Measurements from ENCODE around the gene PDIA2. TPM values are rescaled to one million over a fixed set of nuclear protein-coding genes. Genes with fewer than 3 reads are reported as not detected.

PDIA2 gene
- total and polyA plus RNA-seq, 2 experiments from 2014 or later = not detected

GRCh38 chr16:240559-240958, 42.4 kb upstream of the PDIA2 start:
- TF ChIP-seq EZH2 (IDR thresholded peaks at IDR 0.05; ENCODE audit: insufficient read depth, poor library complexity, severe bottlenecking) = no peak
- TF ChIP-seq EZH2phosphoT487 (IDR thresholded peaks at IDR 0.05; ENCODE audit: insufficient read depth, low read depth) = no peak
- no peaks in the 10 kb centered on the region for H3K27me3 ChIP-seq (replicated peaks; ENCODE audit: insufficient read depth)
- no peak overlapping the region for H2AFZ ChIP-seq
- no peaks in the 10 kb centered on the region for H4K20me1 ChIP-seq (ENCODE audit: insufficient read depth)
- H3K36me3 ChIP-seq (ENCODE audit: low read depth) = no peaks in the 10 kb centered on the region
- WGBS, 2 experiments (ENCODE audit: low coverage in 1 of 2, low lambda C conversion rate in 2 of 2, missing lambda C conversion rate in 2 of 2) = 81 to 85% methylated on average over 8 of the region's 8 CpGs
- no peak overlapping the region for H3K4me3 ChIP-seq
- H3K4me1 ChIP-seq (ENCODE audit: insufficient read depth) = peaks cover 4% of the 10 kb centered on the region; the same call in 1 of the 2 replicates
- in situ Hi-C loops (cut with MboI) = no loop called here
- H3K9me3 ChIP-seq (ENCODE audit: low read depth) = no peaks in the 10 kb centered on the region
- peaks cover 13% of the 10 kb centered on the region for H3F3A ChIP-seq (ENCODE audit: insufficient read depth)
- H3K79me2 ChIP-seq (ENCODE audit: insufficient read depth) = peaks cover 88% of the 10 kb centered on the region
- no peak for DNase-seq
- no peak overlapping the region for H3K4me2 ChIP-seq (ENCODE audit: unreplicated experiment)
- H3K9me2 ChIP-seq (ENCODE audit: insufficient read depth) = no peaks in the 10 kb centered on the region
- H3K9ac ChIP-seq = no peak overlapping the region
- H3K27ac ChIP-seq = no peak overlapping the region

DNA sequence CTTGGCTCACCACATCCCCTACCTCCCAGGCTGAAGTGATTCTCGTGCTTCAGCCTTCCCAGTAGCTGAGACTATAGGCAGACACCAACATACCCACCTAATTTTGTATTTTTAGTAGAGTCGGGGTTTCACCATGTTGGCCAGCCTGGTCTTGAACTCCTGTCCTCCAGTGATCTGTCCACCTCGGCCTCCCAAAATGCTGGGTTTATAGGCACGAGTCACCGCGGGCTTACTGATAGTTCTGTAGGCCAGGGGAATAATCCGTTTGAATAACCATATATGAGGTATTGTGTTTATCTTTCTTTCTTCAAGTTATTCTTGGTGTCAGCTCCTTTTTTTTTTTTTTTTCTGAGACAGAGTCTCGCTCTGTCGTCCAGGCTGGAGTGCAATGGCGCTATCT, 40.7 kb upstream of the PDIA2 start:
- in situ Hi-C loops (cut with MboI) = no loop called here
- WGBS, 2 experiments (ENCODE audit: low coverage in 1 of 2, low lambda C conversion rate in 2 of 2, missing lambda C conversion rate in 2 of 2) = 91 to 92% methylated on average over 10 of the region's 10 CpGs
- Histone ChIP-seq H3K36me3 (ENCODE audit: low read depth) (no peaks in the 10 kb centered on the region), H2AFZ (no peak overlapping the region), H3K9ac (no peak overlapping the region), H3K27ac (no peak overlapping the region), H3K9me3 (ENCODE audit: low read depth) (no peaks in the 10 kb centered on the region), H3K4me1 (ENCODE audit: insufficient read depth) (peaks cover 4% of the 10 kb centered on the region; the same call in 1 of the 2 replicates), H3K9me2 (ENCODE audit: insufficient read depth) (no peaks in the 10 kb centered on the region), H3K27me3 (replicated peaks; ENCODE audit: insufficient read depth) (no peaks in the 10 kb centered on the region), H3F3A (ENCODE audit: insufficient read depth) (peaks cover 11% of the 10 kb centered on the region; the same call in 1 of the 2 replicates), H3K4me2 (ENCODE audit: unreplicated experiment) (no peak overlapping the region), H4K20me1 (ENCODE audit: insufficient read depth) (no peaks in the 10 kb centered on the region), H3K79me2 (ENCODE audit: insufficient read depth) (peaks cover 88% of the 10 kb centered on the region), H3K4me3 (no peak overlapping the region)
- TF ChIP-seq EZH2 (IDR thresholded peaks at IDR 0.05; ENCODE audit: insufficient read depth, poor library complexity, severe bottlenecking) = no peak
- TF ChIP-seq EZH2phosphoT487 (IDR thresholded peaks at IDR 0.05; ENCODE audit: insufficient read depth, low read depth) = no peak
- DNase-seq = no peak

- DNase-seq = no peak
Measured at GRCh38 chr16:243348-243747, 39.6 kb upstream of the PDIA2 start.

GRCh38 chr16:245105-245504, 37.9 kb upstream of the PDIA2 start:
- H3K9ac ChIP-seq = no peak overlapping the region
- DNase-seq = no peak
- H3K4me1 ChIP-seq (ENCODE audit: insufficient read depth) = no peaks in the 10 kb centered on the region
- H3K79me2 ChIP-seq (ENCODE audit: insufficient read depth) = peaks cover 65% of the 10 kb centered on the region
- TF ChIP-seq EZH2 (IDR thresholded peaks at IDR 0.05; ENCODE audit: insufficient read depth, poor library complexity, severe bottlenecking) (no peak), EZH2phosphoT487 (IDR thresholded peaks at IDR 0.05; ENCODE audit: insufficient read depth, low read depth) (no peak)
- no peaks in the 10 kb centered on the region for H3K36me3 ChIP-seq (ENCODE audit: low read depth)
- WGBS, 2 experiments (ENCODE audit: low coverage in 1 of 2, low lambda C conversion rate in 2 of 2, missing lambda C conversion rate in 2 of 2) = 88 to 92% methylated on average over 9 of the region's 9 CpGs
- H3K9me3 ChIP-seq (ENCODE audit: low read depth) = no peaks in the 10 kb centered on the region
- in situ Hi-C loops (cut with MboI) = no loop called here
- H3K9me2 ChIP-seq (ENCODE audit: insufficient read depth) = no peaks in the 10 kb centered on the region
- no peaks in the 10 kb centered on the region for H3K27me3 ChIP-seq (replicated peaks; ENCODE audit: insufficient read depth)
- no peak overlapping the region for H3K4me2 ChIP-seq (ENCODE audit: unreplicated experiment)
- H3K27ac ChIP-seq = no peak overlapping the region
- peaks cover 4% of the 10 kb centered on the region; the same call in 1 of the 2 replicates for H3F3A ChIP-seq (ENCODE audit: insufficient read depth)
- H4K20me1 ChIP-seq (ENCODE audit: insufficient read depth) = no peaks in the 10 kb centered on the region
- no peak overlapping the region for H2AFZ ChIP-seq
- H3K4me3 ChIP-seq = no peak overlapping the region

More at GRCh38 chr16:243348-243747, 39.6 kb upstream of the PDIA2 start:
- TF ChIP-seq EZH2phosphoT487 (IDR thresholded peaks at IDR 0.05; ENCODE audit: insufficient read depth, low read depth) (no peak), EZH2 (IDR thresholded peaks at IDR 0.05; ENCODE audit: insufficient read depth, poor library complexity, severe bottlenecking) (no peak)
- no peaks in the 10 kb centered on the region for H3K9me2 ChIP-seq (ENCODE audit: insufficient read depth)
- no peak overlapping the region for H3K4me2 ChIP-seq (ENCODE audit: unreplicated experiment)
- peaks cover 11% of the 10 kb centered on the region; the same call in 1 of the 2 replicates for H3F3A ChIP-seq (ENCODE audit: insufficient read depth)
- H3K27me3 ChIP-seq (replicated peaks; ENCODE audit: insufficient read depth) = no peaks in the 10 kb centered on the region
- no peak overlapping the region for H2AFZ ChIP-seq
- peaks cover 80% of the 10 kb centered on the region for H3K79me2 ChIP-seq (ENCODE audit: insufficient read depth)
- H3K36me3 ChIP-seq (ENCODE audit: low read depth) = no peaks in the 10 kb centered on the region
- H4K20me1 ChIP-seq (ENCODE audit: insufficient read depth) = no peaks in the 10 kb centered on the region
- in situ Hi-C loops (cut with MboI) = no loop called here
- 85 to 87% methylated on average over 4 of the region's 4 CpGs for WGBS, 2 experiments (ENCODE audit: low coverage in 1 of 2, low lambda C conversion rate in 2 of 2, missing lambda C conversion rate in 2 of 2)
- H3K4me1 ChIP-seq (ENCODE audit: insufficient read depth) = peaks cover 4% of the 10 kb centered on the region; the same call in 1 of the 2 replicates
- no peak overlapping the region for H3K9ac ChIP-seq
- no peak overlapping the region for H3K27ac ChIP-seq
- no peak overlapping the region for H3K4me3 ChIP-seq
- H3K9me3 ChIP-seq (ENCODE audit: low read depth) = no peaks in the 10 kb centered on the region

DNA sequence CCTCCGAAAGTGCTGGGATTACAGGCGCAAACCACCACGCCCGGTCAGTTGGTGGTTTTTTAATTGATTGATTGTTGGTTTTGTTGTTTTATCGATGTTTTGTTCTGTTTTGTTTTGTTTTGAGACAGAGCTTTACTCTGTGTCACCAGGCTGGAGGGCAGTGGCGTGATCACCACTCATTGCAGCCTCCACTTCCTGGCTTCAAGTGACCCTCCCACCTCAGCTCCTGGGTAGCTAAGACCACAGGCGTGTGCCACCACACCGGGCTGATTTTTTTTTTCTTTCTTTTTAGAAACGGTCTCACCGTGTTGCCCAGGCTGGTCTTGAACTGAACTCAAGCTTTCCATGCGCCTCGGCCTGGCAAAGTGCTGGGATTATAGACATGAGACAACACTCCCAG, 35.9 kb upstream of the PDIA2 start:
- TF ChIP-seq EZH2phosphoT487 (IDR thresholded peaks at IDR 0.05; ENCODE audit: insufficient read depth, low read depth) (no peak), EZH2 (IDR thresholded peaks at IDR 0.05; ENCODE audit: insufficient read depth, poor library complexity, severe bottlenecking) (no peak)
- Histone ChIP-seq H3K79me2 (ENCODE audit: insufficient read depth) (peaks cover 46% of the 10 kb centered on the region), H3K9ac (no peak overlapping the region), H3K27me3 (replicated peaks; ENCODE audit: insufficient read depth) (no peaks in the 10 kb centered on the region), H3K36me3 (ENCODE audit: low read depth) (no peaks in the 10 kb centered on the region; the same call in 1 of the 2 replicates), H3K9me2 (ENCODE audit: insufficient read depth) (no peaks in the 10 kb centered on the region), H3K4me2 (ENCODE audit: unreplicated experiment) (no peak overlapping the region), H3K4me3 (no peak overlapping the region), H3K9me3 (ENCODE audit: low read depth) (no peaks in the 10 kb centered on the region), H3K4me1 (ENCODE audit: insufficient read depth) (no peaks in the 10 kb centered on the region), H3K27ac (no peak overlapping the region), H3F3A (ENCODE audit: insufficient read depth) (no peaks in the 10 kb centered on the region), H2AFZ (no peak overlapping the region), H4K20me1 (ENCODE audit: insufficient read depth) (no peaks in the 10 kb centered on the region)
- no peak for DNase-seq
- in situ Hi-C loops (cut with MboI) = no loop called here
- 97% methylated on average over 12 of the region's 12 CpGs for WGBS, 2 experiments (ENCODE audit: low coverage in 1 of 2, low lambda C conversion rate in 2 of 2, missing lambda C conversion rate in 2 of 2)

Measured in GM23248 (cell line).